HCT116 (cell line): ENCODE data around the gene MAPK6. TPM values are rescaled to one million over a fixed set of nuclear protein-coding genes. Genes with fewer than 3 reads are reported as not detected.

Experiments used
- ATAC-seq: fragments of 200-7000 bp; cut with Tn5 transposase; 2 replicates; pipeline ENCODE4 v1.9.1; 2020; ENCODE audit warnings: mild to moderate bottlenecking, moderate library complexity
- BruUV-seq: library from RNA; stranded (reverse); fragments of 400-500 nt; replicated peaks from 2 replicates; lab custom pipeline; 2021; lab: Mats Ljungman, UMichigan
- CTCF ChIA-PET: fragments of 300-600 bp; sonication (Branson Sonifier 250); formaldehyde crosslinking; loops from one replicate; lab custom pipeline; 2021; ENCODE audit warnings: antibody characterized with exemption; lab: Charles Lee
- POLR2A ChIA-PET: fragments of 300-600, 350-600 bp; sonication (Branson Sonifier 250); formaldehyde crosslinking; loops from one replicate; lab custom pipeline; 2021; ENCODE audit warnings: antibody characterized with exemption; lab: Charles Lee
- RAD21 ChIA-PET, 2 experiments: fragments of 300-600 bp; sonication (Branson Sonifier 250); formaldehyde crosslinking; loops; one replicate each; lab custom pipeline; 2023; ENCODE audit warnings: low total read pairs in 2 of 2; ENCODE audit not compliant: uncharacterized antibody in 2 of 2, unreplicated experiment in 2 of 2, low non-redundant PET in 1 of 2; lab: Charles Lee
- DNase-seq: peaks from one replicate; pipeline ENCODE4 v3.0.0-alpha.2; 2010; ENCODE audit warnings: low read depth, low spot score
- H2AFZ ChIP-seq: fragments of 200-600 bp; shearing (Covaris generic), sonication (generic); 2 replicates; pipeline ENCODE4 v1.6.1; 2017; ENCODE audit warnings: low read depth, mixed run types, mixed read lengths, antibody characterized with exemption, low read length; ENCODE audit not compliant: poor library complexity, severe bottlenecking
- H3K27ac ChIP-seq: 2 replicates; pipeline ENCODE4 v1.5.1; 2012; ENCODE audit warnings: low read depth, low read length
- H3K27me3 ChIP-seq: fragments of 200-600 bp; sonication (generic); 2 replicates; pipeline ENCODE4 v1.6.1; 2016; ENCODE audit warnings: mixed run types, low read length, mixed read lengths; ENCODE audit not compliant: insufficient read depth
- H3K36me3 ChIP-seq, 2 experiments: fragments of 200-500 bp in 1 of 2; fragments of 200-600 bp in 1 of 2; sonication (Bioruptor generic) in 1 of 2; sonication (generic) in 1 of 2; 2 replicates each; pipeline versions ENCODE4 v1.5.1 to v1.6.1; 2014 to 2016; ENCODE audit warnings: low read length in 2 of 2, inconsistent platforms in 1 of 2, mixed read lengths in 1 of 2, mixed run types in 1 of 2; ENCODE audit not compliant: insufficient read depth in 2 of 2, control insufficient read depth in 1 of 2
- H3K4me1 ChIP-seq, 2 experiments: fragments of 200-600 bp in 1 of 2; sonication (generic) in 1 of 2; 2 replicates each; pipeline versions ENCODE4 v1.5.1 to v1.6.1; 2012 to 2017; ENCODE audit warnings: low read length in 2 of 2, inconsistent platforms in 1 of 2, mild to moderate bottlenecking in 1 of 2, mixed read lengths in 1 of 2, mixed run types in 1 of 2, moderate library complexity in 1 of 2; ENCODE audit not compliant: insufficient read depth in 2 of 2, control insufficient read depth in 1 of 2
- H3K4me2 ChIP-seq: fragments of 200-600 bp; sonication (generic); 2 replicates; pipeline ENCODE4 v1.6.1; 2017; ENCODE audit warnings: mixed run types, low read length, mixed read lengths
- H3K4me3 ChIP-seq, 2 experiments: fragments of 200-600 bp in 1 of 2; sonication (generic) in 1 of 2; replicated peaks in 1 of 2; 2 replicates each; pipeline ENCODE4 v1.5.1; 2011 to 2016; ENCODE audit warnings: low read length in 2 of 2, control low read depth in 1 of 2, low read depth in 1 of 2, mild to moderate bottlenecking in 1 of 2, mixed read lengths in 1 of 2, mixed run types in 1 of 2
- H3K79me2 ChIP-seq: fragments of 200-600 bp; sonication (generic); 2 replicates; pipeline ENCODE4 v1.6.1; 2017; ENCODE audit warnings: mild to moderate bottlenecking, mixed run types, low read length, moderate library complexity, mixed read lengths; ENCODE audit not compliant: insufficient read depth
- H3K9ac ChIP-seq: fragments of 200-600 bp; sonication (generic); 2 replicates; pipeline ENCODE4 v1.6.1; 2016; ENCODE audit warnings: low read length, mixed read lengths
- H3K9me2 ChIP-seq: fragments of 200-600 bp; sonication (generic), shearing (Covaris generic); 2 replicates; pipeline ENCODE4 v1.6.1; 2017; ENCODE audit warnings: mixed run types, mild to moderate bottlenecking, moderate library complexity; ENCODE audit not compliant: insufficient read depth
- H3K9me3 ChIP-seq, 2 experiments: fragments of 200-500 bp in 1 of 2; fragments of 200-600 bp in 1 of 2; sonication (Bioruptor generic) in 1 of 2; sonication (generic) in 1 of 2; 2 replicates each; pipeline ENCODE4 v1.6.1; 2014 to 2017; ENCODE audit warnings: low read length in 2 of 2, mixed read lengths in 2 of 2, inconsistent platforms in 1 of 2, low read depth in 1 of 2, mild to moderate bottlenecking in 1 of 2, mixed run types in 1 of 2, moderate library complexity in 1 of 2; ENCODE audit not compliant: control insufficient read depth in 1 of 2, insufficient read depth in 1 of 2
- H4K20me1 ChIP-seq: fragments of 200-600 bp; sonication (generic), shearing (Covaris generic); 2 replicates; pipeline ENCODE4 v1.6.1; 2017; ENCODE audit warnings: mixed run types, mild to moderate bottlenecking, moderate library complexity; ENCODE audit not compliant: insufficient read depth
- CBX3 ChIP-seq: IDR thresholded peaks from 2 replicates; pipeline ENCODE4 v1.6.1; 2012; ENCODE audit warnings: low read depth
- EGR1 ChIP-seq: IDR thresholded peaks from 2 replicates; pipeline ENCODE4 v1.6.1; 2012; ENCODE audit warnings: low read depth
- ELF1 ChIP-seq: IDR thresholded peaks from 2 replicates; pipeline ENCODE4 v1.6.1; 2012; ENCODE audit warnings: low read depth, borderline replicate concordance
- EZH2phosphoT487 ChIP-seq: fragments of 200-600 bp; IDR thresholded peaks from 2 replicates; pipeline ENCODE4 v1.6.1; 2018; ENCODE audit warnings: antibody characterized with exemption, borderline replicate concordance
- FOSL1 ChIP-seq: IDR thresholded peaks from 2 replicates; pipeline ENCODE4 v1.6.1; 2012; ENCODE audit warnings: low read depth
- JUND ChIP-seq: IDR thresholded peaks from 2 replicates; pipeline ENCODE4 v1.6.1; 2012
- RAD21 ChIP-seq: IDR thresholded peaks from 2 replicates; pipeline ENCODE4 v1.6.1; 2012; ENCODE audit warnings: low read depth, mild to moderate bottlenecking
- SRF ChIP-seq: IDR thresholded peaks from 2 replicates; pipeline ENCODE4 v1.6.1; 2012; ENCODE audit warnings: low read depth
- TCF7L2 ChIP-seq: IDR thresholded peaks from 2 replicates; pipeline ENCODE4 v1.7.0; 2011; ENCODE audit warnings: borderline replicate concordance, inconsistent platforms; ENCODE audit not compliant: insufficient read depth, insufficient read length; ENCODE audit errors: extremely low read depth
- YY1 ChIP-seq: IDR thresholded peaks from 2 replicates; pipeline ENCODE4 v1.6.1; 2011; ENCODE audit warnings: low read length, low read depth, moderate library complexity, mild to moderate bottlenecking; ENCODE audit not compliant: insufficient replicate concordance; ENCODE audit errors: extremely low read depth
- ZNF274 ChIP-seq: fragments of 200-500 bp; sonication (Bioruptor generic); IDR thresholded peaks from 2 replicates; pipeline ENCODE4 v1.6.1; 2014; ENCODE audit warnings: mild to moderate bottlenecking, low read depth, low read length, inconsistent platforms
- intact Hi-C: fragments of 100-400 bp; cut with micrococcal nuclease; formaldehyde crosslinking; loops from 2 replicates; pipeline ENCODE4 v1.10.0; 2022
- total RNA-seq: library from RNA; stranded (reverse); gene quantifications from one replicate; pipeline ENCODE4 v1.2.1, GENCODE V29; 2021; ENCODE audit not compliant: unreplicated experiment

Gene MAPK6
- total RNA-seq, 1 experiment from 2014 or later: 57.4 TPM

DNA sequence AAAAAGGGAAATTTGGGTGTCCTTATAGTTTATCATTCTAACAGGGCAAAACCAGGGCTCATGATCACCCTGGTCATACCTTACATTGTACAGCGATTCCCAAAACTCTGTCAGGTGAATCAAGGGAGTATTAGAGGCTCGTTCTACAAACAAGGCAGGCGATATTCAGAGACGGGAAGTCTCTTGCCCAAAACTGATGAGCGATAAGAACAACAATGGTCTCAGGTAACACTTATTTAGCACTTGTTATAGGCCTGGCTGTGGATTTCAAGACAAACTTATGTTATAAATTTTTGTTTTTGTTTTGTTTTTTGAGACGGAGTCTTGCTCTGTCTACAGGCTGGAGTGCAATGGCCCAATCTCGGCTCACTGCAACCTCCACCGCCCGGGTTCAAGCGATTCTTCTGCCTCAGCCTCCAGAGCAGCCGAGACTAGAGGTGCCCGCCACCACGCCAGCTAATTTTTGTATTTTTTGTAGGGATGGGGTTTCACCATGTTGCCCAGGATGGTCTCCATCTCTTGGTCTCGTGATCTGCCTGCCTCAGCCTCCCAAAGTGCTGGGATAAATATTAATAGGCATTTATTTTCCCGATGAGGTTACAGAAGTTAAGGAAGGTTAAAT lies 80.7 kb downstream of the MAPK6 start (continued):
- TF ChIP-seq ZNF274 (no peak), EZH2phosphoT487 (no peak), SRF (no peak)

DNA sequence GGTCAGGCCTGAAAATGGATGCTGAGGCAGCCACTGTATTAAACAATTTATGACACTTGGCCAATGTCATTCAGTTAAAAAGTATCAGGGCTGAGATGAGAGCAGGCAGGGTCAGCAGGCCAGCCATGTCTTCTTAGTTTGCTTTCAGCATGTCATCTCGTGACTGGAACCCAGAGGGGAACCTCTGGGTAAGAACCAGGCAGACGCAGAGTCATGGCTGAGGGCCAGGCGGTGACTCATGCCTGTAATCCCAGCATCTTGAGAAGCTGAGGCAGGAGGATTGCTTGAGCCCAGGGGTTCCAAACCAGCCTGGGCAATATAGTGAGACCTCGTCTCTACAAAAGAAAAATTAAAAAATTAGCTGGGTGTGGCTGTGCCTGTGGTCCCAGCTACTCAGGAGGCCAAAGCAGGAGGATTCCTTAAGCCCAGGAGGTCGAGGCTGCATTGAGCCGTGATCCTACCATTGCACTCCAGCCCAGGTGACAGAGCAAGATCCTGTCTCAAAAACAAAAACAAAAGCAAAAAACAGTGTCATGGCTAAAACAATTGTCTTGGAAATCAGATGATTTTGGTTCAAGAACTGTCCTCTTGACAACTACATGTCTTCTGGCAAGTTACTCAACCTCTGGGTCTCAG lies 81.9 kb downstream of the MAPK6 start:
- ChIA-PET RAD21 (no interaction called here), POLR2A (no interaction called here)
- no peaks in the 10 kb centered on the region for H3K79me2 ChIP-seq
- H3K9me2 ChIP-seq: no peaks in the 10 kb centered on the region
- no TSS peak for BruUV-seq
- ATAC-seq: no peak
- H3K4me2 ChIP-seq: no peak overlapping the region
- no peaks in the 10 kb centered on the region for H4K20me1 ChIP-seq
- no peaks in the 10 kb centered on the region for H3K36me3 ChIP-seq
- no peak for TF ChIP-seq YY1
- TF ChIP-seq RAD21: no peak
- no peak for TF ChIP-seq EZH2phosphoT487
- TF ChIP-seq FOSL1: peak; percentile 68
- no peak for TF ChIP-seq ELF1
- TF ChIP-seq TCF7L2: no peak
- TF ChIP-seq JUND: peak; percentile 61
- TF ChIP-seq CBX3: no peak
- no peak for TF ChIP-seq EGR1
- TF ChIP-seq, all 23 proteins: peak for 2
- H3K9me3 ChIP-seq: no peaks in the 10 kb centered on the region
- no peaks in the 10 kb centered on the region for H3K27me3 ChIP-seq
- peaks cover 8 to 15% of the 10 kb centered on the region in 2 experiments for H3K4me1 ChIP-seq
- no peak overlapping the region for H3K4me3 ChIP-seq
- peak; percentile 35 for DNase-seq
- no peak overlapping the region for H3K9ac ChIP-seq
- H3K27ac ChIP-seq: no peak overlapping the region
- intact Hi-C loops: no loop called here
- H2AFZ ChIP-seq: no peak overlapping the region
- CTCF ChIA-PET: no interaction called here
